Aorta (tissue), 5 donors: ENCODE measurements around the gene BTBD16. TPM values are rescaled to one million over a fixed set of nuclear protein-coding genes. Genes with fewer than 3 reads are reported as not detected.

Experiments
- ATAC-seq: fragments of 200-7000 bp; cut with Tn5 transposase; one replicate; pipeline ENCODE4 v1.9.1; 2022; ENCODE audit warnings: moderate library complexity; ENCODE audit not compliant: low FRiP score
- DNase-seq, 2 donors: peaks; one replicate each; pipeline ENCODE4 v3.0.0-alpha.2; 2020
- H3K27ac ChIP-seq, 2 donors: one replicate each; pipeline ENCODE4 v1.5.1; 2013; ENCODE audit warnings: low read length in 2 of 2, mild to moderate bottlenecking in 2 of 2, moderate library complexity in 2 of 2, control low read depth in 1 of 2, inconsistent platforms in 1 of 2, low read depth in 1 of 2
- H3K27me3 ChIP-seq, 2 donors: one replicate each; pipeline ENCODE4 v1.6.1; 2013; ENCODE audit warnings: control low read depth in 1 of 2, low read length in 1 of 2, mild to moderate bottlenecking in 1 of 2, moderate library complexity in 1 of 2; ENCODE audit not compliant: insufficient read depth in 2 of 2, control insufficient read depth in 1 of 2
- H3K36me3 ChIP-seq, 2 donors: one replicate each; pipeline ENCODE4 v1.6.1; 2013; ENCODE audit warnings: control low read depth in 1 of 2, low read length in 1 of 2, mild to moderate bottlenecking in 1 of 2; ENCODE audit not compliant: insufficient read depth in 2 of 2, control insufficient read depth in 1 of 2
- H3K4me1 ChIP-seq, 2 donors: one replicate each; pipeline ENCODE4 v1.6.1; 2013; ENCODE audit warnings: low read length in 2 of 2, control low read depth in 1 of 2, mild to moderate bottlenecking in 1 of 2, moderate library complexity in 1 of 2; ENCODE audit not compliant: insufficient read depth in 2 of 2, control insufficient read depth in 1 of 2
- H3K4me3 ChIP-seq, 2 donors: one replicate each; pipeline ENCODE4 v1.5.1; 2013; ENCODE audit warnings: low read length in 2 of 2, control low read depth in 1 of 2, mild to moderate bottlenecking in 1 of 2
- H3K9me3 ChIP-seq: one replicate; pipeline ENCODE4 v1.6.1; 2013; ENCODE audit warnings: mild to moderate bottlenecking, low read length; ENCODE audit not compliant: control insufficient read depth
- WGBS, 2 donors: extraction: QIAGEN DNeasy Blood & Tissue Kit; methylation state at CpG; one replicate each; pipeline ENCODE4 v1.1.7; 2013; 5-methylcytosine and 5-hydroxymethylcytosine counted together
- intact Hi-C, 2 donors: fragments of 100-400 bp; cut with DNase I; formaldehyde crosslinking; loops; one replicate each; pipeline versions ENCODE4 v1.14.2 to v1.15.0; 2022
- polyA plus RNA-seq, 2 donors: library from polyadenylated mRNA; stranded (reverse); fragments of 200-250 nt; gene quantifications; one replicate each; pipeline ENCODE4 v1.2.3, GENCODE V29; 2013
- total RNA-seq, 2 donors: library from RNA; stranded (reverse); fragmentation: NEBNext Ultra II Directional; extraction: Animal tissue kit (Norgen Biotek cat#: 25700); gene quantifications; one replicate each; pipeline ENCODE4 v1.2.1, GENCODE V29; 2021
- donor health status: healthy with polysubstance abuse.
- donor health status: Bipolar disorder and iron deficiency.
- donor health status: DM: no; HTN: no; CAD: no.
- donor health status: DM: no; HTN: no; CAD: no.
- donor health status: DM: yes; HTN: yes; CAD: no.

BTBD16 gene
- total and polyA plus RNA-seq, 4 donors, result 1.2 to 2.4 (median 2.3) TPM; not detected in 1

DNA sequence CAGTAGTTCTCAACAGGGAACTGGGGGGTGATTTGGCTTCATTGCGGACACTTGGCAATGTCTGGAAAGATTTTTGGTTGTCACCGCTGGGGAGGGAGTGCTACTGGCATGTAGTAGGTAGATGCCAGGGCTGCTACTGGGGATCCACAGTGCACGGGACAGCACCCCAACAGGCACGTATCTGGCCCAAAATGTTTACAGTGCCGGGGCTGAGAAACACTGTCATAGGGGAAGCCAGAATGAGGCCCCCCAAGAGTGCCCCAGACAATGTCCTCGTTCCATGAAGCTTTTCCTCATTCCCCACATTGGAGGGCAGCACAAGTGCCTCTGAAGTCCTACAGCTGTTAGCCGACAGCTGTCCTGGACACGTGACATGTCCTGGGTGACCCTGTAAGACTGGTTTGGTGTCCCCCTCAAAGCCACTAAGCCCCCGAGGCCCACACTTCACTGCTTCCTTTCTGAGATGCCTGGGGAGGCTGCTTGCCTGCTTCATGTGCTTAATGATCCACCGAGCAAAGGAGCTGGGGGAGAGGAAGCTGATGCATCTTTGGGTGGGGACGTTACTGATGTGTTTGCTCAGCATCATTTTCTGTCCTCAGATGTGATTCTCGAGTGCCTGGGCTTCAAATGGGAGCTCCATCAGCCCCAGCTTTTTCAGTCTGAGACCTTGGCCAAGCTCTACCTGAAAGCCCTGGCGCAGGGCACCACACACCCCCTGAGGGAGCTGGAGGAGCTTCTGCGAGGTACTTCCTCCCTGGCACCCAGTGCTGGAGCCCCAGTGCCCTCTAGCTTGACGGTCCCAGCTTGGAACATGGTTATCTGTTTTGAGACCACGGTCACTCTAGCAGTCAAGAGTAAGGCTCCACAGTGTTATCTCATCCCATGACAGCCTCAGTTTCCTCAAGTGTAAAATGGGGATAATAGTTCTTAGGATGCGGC is 14.7 kb downstream of the BTBD16 start:
- intact Hi-C loops, result loop anchor here in 1 of 2 donors (10.0 kb wide), 1 partner anchor 141 kb away; no protein-coding TSS in a partner anchor
- WGBS, 2 donors, result 89% methylated on average over 17 of the region's 17 CpGs
- H3K4me3 ChIP-seq, result no peak overlapping the region
- H3K36me3 ChIP-seq, result no peaks in the 10 kb centered on the region
- ATAC-seq (no peak), DNase-seq (no peak)
- no peaks in the 10 kb centered on the region for H3K27me3 ChIP-seq
- H3K27ac ChIP-seq, result peak overlapping the region; percentile 4 to 23
- H3K4me1 ChIP-seq, result peaks cover 0 to 4% of the 10 kb centered on the region in 2 donors
- no peaks in the 10 kb centered on the region for H3K9me3 ChIP-seq

DNA sequence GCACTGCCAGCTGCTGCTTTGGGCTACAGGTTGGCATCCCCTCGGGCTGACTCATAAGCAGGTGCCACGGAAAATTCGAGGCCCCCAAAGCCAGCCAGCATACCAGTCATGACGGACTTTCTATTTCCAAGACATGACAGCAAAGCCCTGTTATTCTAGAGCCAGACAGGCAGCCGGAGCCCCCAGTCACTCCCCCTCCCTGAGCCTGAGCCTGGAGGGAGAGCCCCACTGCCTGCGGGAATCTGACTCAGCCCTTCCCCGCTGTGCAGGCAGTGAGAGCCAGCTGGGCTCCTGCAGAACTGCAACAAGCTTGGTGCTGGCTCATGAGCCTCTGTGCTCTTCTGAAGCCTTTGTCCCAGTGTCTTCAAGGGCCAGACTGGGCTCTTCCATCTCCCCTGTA is 15.8 kb downstream of the BTBD16 start:
- H3K27ac ChIP-seq, result peak overlapping the region; percentile 2 to 75
- H3K4me3 ChIP-seq, result no peak overlapping the region
- ATAC-seq, result peak; percentile 76
- WGBS, 2 donors, result 6 to 7% methylated on average over 7 of the region's 7 CpGs
- H3K9me3 ChIP-seq, result no peaks in the 10 kb centered on the region
- no peaks in the 10 kb centered on the region for H3K27me3 ChIP-seq
- H3K4me1 ChIP-seq, result peaks cover 0 to 4% of the 10 kb centered on the region in 2 donors
- H3K36me3 ChIP-seq, result no peaks in the 10 kb centered on the region
- intact Hi-C loops, result loop anchor here in 1 of 2 donors (10.0 kb wide), 1 partner anchor 142 kb away; no protein-coding TSS in a partner anchor
- DNase-seq, result peak; percentile 88 to 89

DNA sequence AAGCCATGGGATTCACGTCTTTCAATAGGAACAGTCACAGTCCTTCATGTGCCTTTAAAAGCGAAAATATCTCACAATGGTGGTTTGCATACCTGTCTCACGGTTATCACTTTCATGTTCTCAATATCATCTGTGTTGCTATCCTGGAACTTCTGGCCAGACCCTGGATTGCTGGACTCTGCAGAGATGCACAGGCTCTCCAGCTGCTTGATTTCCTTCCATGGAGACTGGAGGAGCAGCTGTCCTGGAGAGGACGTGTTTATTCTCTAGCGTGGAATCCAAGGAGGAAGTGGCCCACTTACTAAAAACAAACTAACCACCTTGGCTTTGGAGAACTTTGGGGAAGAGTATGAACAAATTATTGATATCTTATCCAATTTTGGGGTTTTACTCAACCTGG is 16.5 kb downstream of the BTBD16 start:
- intact Hi-C loops, result loop anchor here in 1 of 2 donors (10.0 kb wide), 1 partner anchor 143 kb away; no protein-coding TSS in a partner anchor
- H3K4me3 ChIP-seq, result no peak overlapping the region

DNA sequence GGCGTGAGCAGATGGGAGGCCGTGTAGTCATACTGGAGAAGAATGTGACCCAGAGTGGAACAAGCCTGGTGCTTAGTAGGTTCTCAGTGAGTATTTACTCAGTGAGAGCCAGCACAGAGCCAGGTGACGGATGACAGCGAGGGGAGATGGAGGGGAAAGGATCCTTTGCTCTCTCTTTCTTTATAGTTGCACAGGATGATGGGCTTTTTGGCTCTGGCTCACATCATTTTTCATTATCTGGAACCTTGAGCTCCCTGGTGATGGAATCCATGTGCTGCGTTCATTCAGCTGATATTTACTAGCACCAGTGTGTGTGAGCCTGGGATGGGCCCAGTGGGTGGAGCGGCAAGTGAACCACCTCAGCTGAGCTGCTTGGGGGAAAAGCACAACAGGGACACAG is 17.2 kb downstream of the BTBD16 start:
- peak overlapping the region in 1 of 2 donors; percentile 10 for H3K27ac ChIP-seq
- H3K27me3 ChIP-seq, result no peaks in the 10 kb centered on the region
- DNase-seq, result no peak
- intact Hi-C loops, result loop anchor here in 1 of 2 donors (10.0 kb wide), 1 partner anchor 143 kb away; no protein-coding TSS in a partner anchor
- peaks cover 0 to 4% of the 10 kb centered on the region in 2 donors for H3K4me1 ChIP-seq
- H3K36me3 ChIP-seq, result no peaks in the 10 kb centered on the region
- no peak for ATAC-seq
- no peak overlapping the region for H3K4me3 ChIP-seq
- WGBS, 2 donors, result 89 to 95% methylated on average over 6 of the region's 6 CpGs
- no peaks in the 10 kb centered on the region for H3K9me3 ChIP-seq

More for the DNA sequence above, 16.5 kb downstream of the BTBD16 start:
- H3K27me3 ChIP-seq, result no peaks in the 10 kb centered on the region
- peaks cover 0 to 4% of the 10 kb centered on the region in 2 donors for H3K4me1 ChIP-seq
- no peak for DNase-seq
- H3K9me3 ChIP-seq, result no peaks in the 10 kb centered on the region
- no peak for ATAC-seq
- peak overlapping the region; percentile 2 to 75 for H3K27ac ChIP-seq
- WGBS, 2 donors, result 56 to 60% methylated on average over 5 of the region's 5 CpGs
- H3K36me3 ChIP-seq, result no peaks in the 10 kb centered on the region

DNA sequence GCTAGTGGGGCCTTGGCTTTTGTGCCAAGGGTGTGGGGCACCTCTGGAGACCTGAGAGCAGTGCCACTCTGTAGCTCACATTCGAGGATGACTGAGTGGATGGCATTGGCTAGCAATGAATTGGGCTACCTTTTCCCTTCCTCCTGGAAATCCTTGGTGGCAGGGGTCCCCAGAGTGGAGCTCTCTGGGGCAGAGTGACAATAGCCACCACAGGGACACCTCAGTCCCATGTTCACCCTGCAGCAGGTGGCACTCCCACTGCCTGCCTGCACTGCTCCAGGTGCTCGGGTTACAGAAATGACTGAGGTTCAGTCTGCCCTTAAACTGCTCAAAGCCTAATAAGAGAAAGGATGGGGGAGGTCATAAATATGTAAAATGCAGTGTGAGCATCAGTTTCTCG is 17.8 kb downstream of the BTBD16 start:
- Histone ChIP-seq H3K27ac (no peak overlapping the region), H3K36me3 (no peaks in the 10 kb centered on the region), H3K27me3 (no peaks in the 10 kb centered on the region), H3K9me3 (no peaks in the 10 kb centered on the region), H3K4me3 (no peak overlapping the region), H3K4me1 (peaks cover 0 to 4% of the 10 kb centered on the region in 2 donors)
- ATAC-seq (no peak), DNase-seq (no peak)
- intact Hi-C loops, result loop anchor here in 1 of 2 donors (10.0 kb wide), 1 partner anchor 144 kb away; no protein-coding TSS in a partner anchor
- 83 to 92% methylated on average over 3 of the region's 3 CpGs for WGBS, 2 donors

DNA sequence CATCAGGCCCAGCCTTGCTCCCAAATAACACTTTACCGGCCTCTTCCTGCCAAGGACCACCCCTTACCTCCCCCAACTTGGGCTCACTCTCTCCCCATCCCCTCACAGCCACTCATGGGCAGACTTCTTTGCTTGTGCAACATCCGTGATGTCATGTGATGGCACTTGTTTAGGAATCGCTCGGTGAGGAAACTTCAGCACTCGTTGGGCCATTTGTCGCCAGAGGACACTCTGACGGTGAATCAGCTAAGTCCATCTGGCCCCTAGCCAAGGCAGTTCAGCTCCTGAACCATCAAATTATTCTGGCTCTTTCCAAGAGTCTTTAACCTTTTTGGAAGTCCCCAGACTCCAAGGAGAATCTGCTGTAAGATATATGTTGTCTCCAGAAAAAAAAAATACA is 19.2 kb downstream of the BTBD16 start:
- Histone ChIP-seq H3K9me3 (no peaks in the 10 kb centered on the region), H3K27me3 (no peaks in the 10 kb centered on the region), H3K36me3 (no peaks in the 10 kb centered on the region), H3K4me3 (no peak overlapping the region), H3K27ac (no peak overlapping the region), H3K4me1 (peaks cover 0 to 4% of the 10 kb centered on the region in 2 donors)
- no peak for DNase-seq
- ATAC-seq, result no peak
- intact Hi-C loops, result loop anchor here (5.0 to 10.0 kb wide), 2 partner anchors 277 to 414 kb away; no protein-coding TSS in a partner anchor
- 91 to 93% methylated on average over 7 of the region's 7 CpGs for WGBS, 2 donors

DNA sequence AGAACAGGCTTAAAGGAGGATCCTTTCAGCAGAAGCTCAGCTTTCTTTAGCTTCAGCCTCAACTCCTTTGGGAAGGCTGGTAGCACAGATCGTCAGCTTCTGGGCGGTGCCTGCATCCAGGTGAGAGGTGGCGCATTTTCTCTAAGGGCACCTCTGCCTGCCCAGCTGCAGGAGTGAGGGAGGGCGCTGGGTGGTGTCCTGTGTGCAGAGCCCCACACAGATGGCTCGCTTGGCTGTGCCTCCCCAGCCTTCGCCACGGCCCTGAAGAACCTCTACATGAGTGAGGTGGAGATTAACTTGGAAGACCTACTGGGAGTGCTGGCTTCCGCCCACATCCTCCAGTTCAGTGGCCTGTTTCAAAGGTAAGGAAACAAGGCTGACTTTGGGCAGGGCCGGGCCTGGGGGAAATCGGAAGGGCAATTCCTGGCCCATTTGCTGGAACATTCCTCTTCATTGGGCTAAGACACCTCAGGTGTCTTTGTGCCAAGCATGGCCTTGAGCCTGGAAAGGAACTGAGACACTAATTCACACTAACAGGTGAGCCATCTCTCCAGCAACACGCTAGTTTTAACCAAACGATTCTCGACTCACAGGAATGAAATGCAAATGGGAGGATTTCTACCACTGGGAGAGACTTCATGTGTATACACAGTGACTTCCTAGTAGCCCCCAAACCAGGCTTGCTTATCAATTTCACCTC is 19.9 kb downstream of the BTBD16 start:
- DNase-seq (no peak), ATAC-seq (no peak)
- WGBS, 2 donors, result 92 to 96% methylated on average over 13 of the region's 13 CpGs
- Histone ChIP-seq H3K27me3 (no peaks in the 10 kb centered on the region), H3K36me3 (no peaks in the 10 kb centered on the region), H3K9me3 (no peaks in the 10 kb centered on the region), H3K27ac (no peak overlapping the region), H3K4me3 (no peak overlapping the region), H3K4me1 (peaks cover 0 to 4% of the 10 kb centered on the region in 2 donors)
- intact Hi-C loops, result loop anchor here (5.0 to 10.0 kb wide), 2 partner anchors 276 to 414 kb away; no protein-coding TSS in a partner anchor

DNA sequence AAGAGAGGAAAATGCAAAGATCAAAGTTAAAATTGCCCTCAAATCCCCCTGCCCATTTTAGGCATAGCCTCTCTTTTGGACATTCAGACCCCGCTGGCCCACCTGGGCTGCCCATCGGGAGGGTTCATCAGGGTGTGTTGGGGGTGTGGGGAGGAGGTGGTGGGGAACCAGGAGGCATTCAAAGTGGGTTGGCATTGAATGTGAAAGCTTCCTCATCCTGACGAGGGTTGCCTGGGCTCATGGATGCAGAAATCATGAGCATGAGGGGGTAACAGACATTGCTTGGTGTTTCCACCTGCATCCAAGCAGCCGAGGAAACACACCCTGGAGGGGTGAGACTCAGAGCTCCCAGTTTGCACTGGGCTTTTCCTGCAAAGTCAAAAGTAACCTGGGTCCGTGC is 20.6 kb downstream of the BTBD16 start:
- Histone ChIP-seq H3K4me3 (no peak overlapping the region), H3K4me1 (peaks cover 0 to 4% of the 10 kb centered on the region in 2 donors), H3K9me3 (no peaks in the 10 kb centered on the region), H3K36me3 (no peaks in the 10 kb centered on the region), H3K27me3 (no peaks in the 10 kb centered on the region), H3K27ac (no peak overlapping the region)
- WGBS, 2 donors, result 94 to 95% methylated on average over 5 of the region's 5 CpGs
- intact Hi-C loops, result loop anchor here (5.0 to 10.0 kb wide), 2 partner anchors 276 to 413 kb away; no protein-coding TSS in a partner anchor
- DNase-seq (no peak), ATAC-seq (no peak)
